Stimulated activated CD4-positive, alpha-beta T cell treated with anti-CD3 and anti-CD28 coated beads, TNF-alpha, amount 100 ng/mL, for 1 hour (primary cell): ENCODE results near the gene SAMD7.
A peak's percentile ranks its signal among the peaks of the same experiment; 100 is the strongest.

ENCODE experiments used
- DNase-seq, 3 donors: peaks; one replicate each; pipeline ENCODE4 v3.0.0-alpha.2; 2020; ENCODE audit warnings: low read depth in 3 of 3, low spot score in 1 of 3

SAMD7 gene

GRCh38 chr3:169907944-169908343 is 3.4 kb upstream of the SAMD7 start:
- DNase-seq, result no peak

- DNase-seq, result no peak
These were observed 2.0 kb downstream of the SAMD7 start for GRCh38 chr3:169913323-169913722.

GRCh38 chr3:169914321-169914720 is 2.9 kb downstream of the SAMD7 start:
- DNase-seq, result no peak

GRCh38 chr3:169923189-169923588 is 11.8 kb downstream of the SAMD7 start:
- no peak for DNase-seq

GRCh38 chr3:169923831-169924230 is 12.5 kb downstream of the SAMD7 start:
- no peak for DNase-seq

GRCh38 chr3:169929830-169930519 is 18.6 kb downstream of the SAMD7 start:
- DNase-seq, result no peak

GRCh38 chr3:169930843-169931242 is 19.5 kb downstream of the SAMD7 start:
- no peak for DNase-seq

- DNase-seq, result no peak
These were observed 20.6 kb downstream of the SAMD7 start for GRCh38 chr3:169931747-169932520.

GRCh38 chr3:169939320-169939719 is 27.9 kb downstream of the SAMD7 start:
- DNase-seq, result no peak

- DNase-seq, result no peak
These were observed 28.4 kb downstream of the SAMD7 start for GRCh38 chr3:169939751-169940150.

GRCh38 chr3:169940470-169941181 is 29.3 kb downstream of the SAMD7 start:
- DNase-seq, result no peak

- peak in 1 of 3 donors; percentile 5 for DNase-seq
These were observed 33.9 kb downstream of the SAMD7 start for GRCh38 chr3:169945313-169945712.

GRCh38 chr3:169946336-169946735 is 35.0 kb downstream of the SAMD7 start:
- DNase-seq, result no peak

GRCh38 chr3:169948559-169949448 is 37.4 kb downstream of the SAMD7 start:
- no peak for DNase-seq

- DNase-seq, result no peak
These were observed 40.7 kb downstream of the SAMD7 start for GRCh38 chr3:169952045-169952444.

- DNase-seq, result no peak
These were observed 42.2 kb downstream of the SAMD7 start for GRCh38 chr3:169953462-169954141.

- DNase-seq, result no peak
These were observed 42.9 kb downstream of the SAMD7 start for GRCh38 chr3:169954142-169954756.

- no peak for DNase-seq
These were observed 44.0 kb downstream of the SAMD7 start for GRCh38 chr3:169955406-169955805.

GRCh38 chr3:169964176-169964575 is 52.8 kb downstream of the SAMD7 start:
- DNase-seq, result no peak
